Osteocyte (in vitro differentiated cells): ENCODE results near the gene SELE. TPM values are rescaled to one million over a fixed set of nuclear protein-coding genes. Genes with fewer than 3 reads are reported as not detected.
"Not testable (repeated sequence)": the region's sequence is repeated elsewhere in the genome, so short reads cannot be mapped to it uniquely, and the experiment has no call there.

Experiments used
- DNase-seq: peaks from one replicate; pipeline ENCODE4 v3.0.0; 2021; ENCODE audit warnings: mixed read lengths; ENCODE audit not compliant: unreplicated experiment; ENCODE audit errors: extremely low spot score
- H3K27ac Mint-ChIP-seq: one replicate; pipeline ENCODE4 v1.8.0; 2021; ENCODE audit warnings: mild to moderate bottlenecking, mixed read lengths; ENCODE audit not compliant: unreplicated experiment
- H3K27me3 Mint-ChIP-seq: one replicate; pipeline ENCODE4 v1.8.0; 2021; ENCODE audit warnings: mixed read lengths; ENCODE audit not compliant: unreplicated experiment
- H3K36me3 Mint-ChIP-seq: one replicate; pipeline ENCODE4 v1.8.0; 2021; ENCODE audit warnings: mixed read lengths; ENCODE audit not compliant: unreplicated experiment
- H3K4me1 Mint-ChIP-seq: one replicate; pipeline ENCODE4 v1.8.0; 2021; ENCODE audit warnings: mixed read lengths; ENCODE audit not compliant: unreplicated experiment
- H3K4me3 Mint-ChIP-seq: one replicate; pipeline ENCODE4 v1.8.0; 2021; ENCODE audit warnings: mild to moderate bottlenecking, moderate library complexity, mixed read lengths; ENCODE audit not compliant: unreplicated experiment
- H3K9me3 Mint-ChIP-seq: one replicate; pipeline ENCODE4 v1.8.0; 2021; ENCODE audit warnings: mixed read lengths; ENCODE audit not compliant: unreplicated experiment
- total RNA-seq: library from RNA; stranded (reverse); gene quantifications from 2 replicates; pipeline ENCODE4 v1.2.1, GENCODE V29; 2021
- TF ChIP-seq, protein P1 (sequence below): fragments of 200-600 bp; sonication (generic); IDR thresholded peaks from 2 replicates; pipeline ENCODE4 v1.5.0; 2021; ENCODE audit warnings: antibody characterized with exemption, mild to moderate bottlenecking, moderate library complexity

The SELE gene
- total RNA-seq, 1 donor from 2014 or later = not detected

DNA sequence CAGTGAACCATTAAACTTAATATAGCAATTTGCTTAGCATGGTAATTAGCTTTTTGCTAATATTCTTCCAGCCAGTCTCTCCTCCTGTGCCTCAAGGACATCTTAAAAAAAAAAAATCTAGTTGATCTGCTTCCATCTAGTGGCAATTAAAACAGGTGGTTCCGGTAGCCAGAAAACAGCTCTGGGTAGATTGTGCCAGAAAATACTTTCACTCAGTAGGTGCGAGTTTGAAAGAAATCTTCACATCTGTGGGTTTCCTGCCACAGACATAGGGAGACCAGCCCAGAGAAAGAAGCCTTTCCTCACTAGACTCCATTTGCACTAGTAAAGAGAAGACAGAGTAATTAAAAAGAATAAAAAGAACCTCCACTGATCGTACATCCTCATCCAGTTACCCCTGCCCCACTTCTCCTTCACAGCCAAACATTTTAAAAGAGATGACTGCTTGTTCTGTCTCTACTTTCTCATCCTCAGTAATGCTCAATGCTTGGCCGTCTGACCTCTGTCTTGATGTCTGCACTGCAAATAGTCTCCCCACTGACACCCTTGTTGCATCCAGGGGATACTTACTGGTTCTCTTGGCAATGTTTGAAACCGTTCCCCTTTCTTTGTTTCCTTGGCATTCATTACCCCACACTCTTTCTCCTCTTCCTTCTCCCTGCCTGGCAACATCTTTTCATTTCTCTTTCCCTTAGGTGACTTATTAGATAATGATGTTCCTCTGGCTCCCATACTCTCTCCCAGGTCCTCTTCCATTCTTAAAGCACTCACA is 39.4 kb downstream of the SELE start:
- H3K36me3 Mint-ChIP-seq = no peaks in the 10 kb centered on the region
- no peaks in the 10 kb centered on the region for H3K9me3 Mint-ChIP-seq
- TF ChIP-seq, protein P1, sequence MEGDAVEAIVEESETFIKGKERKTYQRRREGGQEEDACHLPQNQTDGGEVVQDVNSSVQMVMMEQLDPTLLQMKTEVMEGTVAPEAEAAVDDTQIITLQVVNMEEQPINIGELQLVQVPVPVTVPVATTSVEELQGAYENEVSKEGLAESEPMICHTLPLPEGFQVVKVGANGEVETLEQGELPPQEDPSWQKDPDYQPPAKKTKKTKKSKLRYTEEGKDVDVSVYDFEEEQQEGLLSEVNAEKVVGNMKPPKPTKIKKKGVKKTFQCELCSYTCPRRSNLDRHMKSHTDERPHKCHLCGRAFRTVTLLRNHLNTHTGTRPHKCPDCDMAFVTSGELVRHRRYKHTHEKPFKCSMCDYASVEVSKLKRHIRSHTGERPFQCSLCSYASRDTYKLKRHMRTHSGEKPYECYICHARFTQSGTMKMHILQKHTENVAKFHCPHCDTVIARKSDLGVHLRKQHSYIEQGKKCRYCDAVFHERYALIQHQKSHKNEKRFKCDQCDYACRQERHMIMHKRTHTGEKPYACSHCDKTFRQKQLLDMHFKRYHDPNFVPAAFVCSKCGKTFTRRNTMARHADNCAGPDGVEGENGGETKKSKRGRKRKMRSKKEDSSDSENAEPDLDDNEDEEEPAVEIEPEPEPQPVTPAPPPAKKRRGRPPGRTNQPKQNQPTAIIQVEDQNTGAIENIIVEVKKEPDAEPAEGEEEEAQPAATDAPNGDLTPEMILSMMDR = no peak
- no peak for DNase-seq
- H3K27ac Mint-ChIP-seq = no peak overlapping the region
- no peaks in the 10 kb centered on the region for H3K4me1 Mint-ChIP-seq
- H3K27me3 Mint-ChIP-seq = peaks cover 20% of the 10 kb centered on the region
- no peak overlapping the region for H3K4me3 Mint-ChIP-seq

DNA sequence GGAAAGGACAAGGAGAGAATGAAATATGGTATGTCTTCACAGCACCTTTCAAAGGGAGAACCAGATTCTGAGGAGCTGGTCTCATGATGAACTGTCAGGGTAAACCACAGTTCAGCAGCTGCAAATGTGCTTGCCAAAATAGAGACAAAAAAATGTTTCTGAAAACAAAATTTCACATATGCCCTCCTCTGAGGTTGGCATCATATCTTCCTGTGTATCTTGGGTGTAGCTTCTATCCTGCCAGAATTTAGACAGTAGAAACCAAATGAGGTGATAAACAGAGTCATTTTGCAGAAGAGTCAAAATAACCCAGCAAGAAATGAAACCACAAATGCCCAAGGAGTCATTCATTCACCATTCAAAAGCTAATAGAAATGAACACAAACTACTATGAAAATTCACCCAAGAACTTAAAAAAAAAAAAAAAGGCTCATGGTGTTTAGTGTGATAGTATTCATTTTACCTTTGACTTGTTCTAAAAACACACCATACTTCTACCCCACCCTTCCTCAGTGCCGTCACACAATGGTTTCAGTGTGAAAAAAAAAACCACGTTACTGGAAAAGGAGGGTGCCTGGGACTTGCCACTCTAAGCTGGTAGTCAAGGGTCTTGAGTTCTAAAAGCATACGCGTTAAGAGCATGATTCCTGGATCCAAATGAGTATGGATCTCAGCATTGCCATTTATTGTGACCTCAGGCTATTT is 41.0 kb downstream of the SELE start:
- DNase-seq = no peak
- Mint-ChIP-seq H3K4me3 (no peak overlapping the region), H3K27ac (no peak overlapping the region), H3K4me1 (no peaks in the 10 kb centered on the region), H3K27me3 (peaks cover 21% of the 10 kb centered on the region), H3K36me3 (no peaks in the 10 kb centered on the region), H3K9me3 (no peaks in the 10 kb centered on the region)
- TF ChIP-seq, protein P1 = no peak

DNA sequence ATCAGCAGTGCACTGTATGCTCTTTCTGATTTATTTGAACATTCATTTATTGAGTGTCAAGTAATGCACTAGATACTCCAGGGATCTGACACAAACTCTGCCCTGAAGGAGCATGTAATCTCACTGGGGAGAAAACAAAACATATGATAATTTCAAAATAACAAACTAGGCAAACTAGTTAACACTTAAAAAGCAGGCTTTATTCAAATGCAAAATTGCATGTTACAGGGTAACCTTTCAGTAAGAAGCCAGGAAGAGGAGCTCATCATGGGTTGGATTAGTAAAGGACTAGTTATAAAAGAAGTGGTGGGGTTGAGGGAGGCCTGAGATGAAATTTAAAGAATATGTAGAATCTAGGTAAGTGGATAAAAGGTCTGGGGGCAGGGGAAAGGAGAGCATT is 43.4 kb downstream of the SELE start:
- DNase-seq = no peak
- H3K27me3 Mint-ChIP-seq = peaks cover 16% of the 10 kb centered on the region
- TF ChIP-seq, protein P1 = no peak
- H3K36me3 Mint-ChIP-seq = no peaks in the 10 kb centered on the region
- H3K4me3 Mint-ChIP-seq = no peak overlapping the region
- no peak overlapping the region for H3K27ac Mint-ChIP-seq
- H3K4me1 Mint-ChIP-seq = no peaks in the 10 kb centered on the region
- H3K9me3 Mint-ChIP-seq = no peaks in the 10 kb centered on the region

DNA sequence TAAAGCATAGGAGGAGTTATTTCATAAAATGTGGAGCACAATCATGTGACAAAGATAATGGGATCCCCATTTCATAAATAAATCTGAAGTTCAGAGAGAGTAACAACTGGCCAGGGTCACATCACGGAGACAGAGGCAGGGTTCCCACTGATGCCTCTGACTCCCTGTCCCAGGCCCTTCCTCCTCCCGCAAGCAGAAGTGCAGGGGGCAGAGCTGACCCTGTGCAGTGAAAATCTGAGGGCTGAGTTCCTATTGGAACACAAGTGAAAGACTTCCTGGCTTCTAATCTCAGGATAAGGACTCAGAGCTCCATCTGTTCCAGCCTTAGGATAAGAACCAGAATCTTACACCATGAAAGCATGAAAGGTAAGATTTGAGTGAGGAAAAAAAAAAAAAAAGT is 44.5 kb downstream of the SELE start:
- Mint-ChIP-seq H3K4me1 (no peaks in the 10 kb centered on the region), H3K27ac (no peak overlapping the region), H3K27me3 (peaks cover 16% of the 10 kb centered on the region), H3K4me3 (no peak overlapping the region), H3K36me3 (no peaks in the 10 kb centered on the region), H3K9me3 (no peaks in the 10 kb centered on the region)
- no peak for DNase-seq
- TF ChIP-seq, protein P1 = no peak

DNA sequence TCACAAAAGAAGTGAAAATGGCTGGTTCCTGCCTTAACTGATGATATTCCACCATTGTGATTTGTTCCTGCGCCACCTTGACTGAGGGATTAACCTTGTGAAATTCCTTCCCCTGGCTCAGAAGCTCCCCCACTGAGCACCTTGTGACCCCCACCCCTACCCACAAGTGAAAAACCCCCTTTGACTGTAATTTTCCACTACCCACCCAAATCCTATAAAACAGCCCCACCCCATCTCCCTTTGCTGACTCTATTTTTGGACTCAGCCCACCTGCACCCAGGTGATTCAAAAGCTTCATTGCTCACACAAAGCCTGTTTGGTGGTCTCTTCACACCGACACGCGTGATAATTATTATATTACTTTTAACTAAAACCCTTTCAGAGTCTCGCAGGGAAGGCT is 45.5 kb downstream of the SELE start:
- not testable (repeated sequence) for H3K4me3 Mint-ChIP-seq, H3K9me3 Mint-ChIP-seq, H3K4me1 Mint-ChIP-seq, H3K36me3 Mint-ChIP-seq, H3K27ac Mint-ChIP-seq, DNase-seq
- peaks cover 12% of the 10 kb centered on the region for H3K27me3 Mint-ChIP-seq
